Astrocyte of the spinal cord (primary cell): ENCODE data around the gene RNF157.

ENCODE experiments used
- DNase-seq: peaks from one replicate; pipeline ENCODE4 v3.0.0; 2011; ENCODE audit warnings: low read depth, low spot score
- H3K4me3 ChIP-seq: 2 replicates; pipeline ENCODE4 v1.5.1; 2011; ENCODE audit warnings: low read depth, mild to moderate bottlenecking, low read length, moderate library complexity
- in situ Hi-C: cut with HindIII; loops from 2 replicates; pipeline ENCODE4 v1.10.0; 2017; ENCODE audit warnings: low sequenced_read_pairs
- TF ChIP-seq, protein P1 (sequence below): IDR thresholded peaks from 2 replicates; pipeline ENCODE4 v1.5.1; 2012; ENCODE audit warnings: low read depth, mild to moderate bottlenecking, low read length, inconsistent platforms

Gene RNF157

DNA sequence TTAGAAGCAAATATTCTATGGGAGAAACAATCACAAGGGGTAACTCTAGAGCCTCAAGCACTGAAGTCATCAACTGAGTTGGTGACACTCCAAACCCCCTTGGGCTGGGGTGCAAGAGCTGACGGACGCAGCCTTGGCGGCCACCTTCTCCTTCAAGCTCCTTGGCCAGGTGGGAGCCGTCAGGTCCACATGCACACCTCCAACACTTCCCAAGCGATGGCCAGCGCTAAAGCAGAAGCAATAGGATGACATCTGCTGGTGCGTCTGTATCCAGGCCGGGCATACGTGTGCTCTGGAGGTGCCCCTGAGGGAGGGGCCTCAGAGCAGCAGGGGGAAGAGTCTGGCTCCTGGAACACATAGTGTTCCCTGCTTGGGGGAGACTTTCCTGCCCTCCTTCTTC is 87.1 kb downstream of the RNF157 start:
- TF ChIP-seq, protein P1, sequence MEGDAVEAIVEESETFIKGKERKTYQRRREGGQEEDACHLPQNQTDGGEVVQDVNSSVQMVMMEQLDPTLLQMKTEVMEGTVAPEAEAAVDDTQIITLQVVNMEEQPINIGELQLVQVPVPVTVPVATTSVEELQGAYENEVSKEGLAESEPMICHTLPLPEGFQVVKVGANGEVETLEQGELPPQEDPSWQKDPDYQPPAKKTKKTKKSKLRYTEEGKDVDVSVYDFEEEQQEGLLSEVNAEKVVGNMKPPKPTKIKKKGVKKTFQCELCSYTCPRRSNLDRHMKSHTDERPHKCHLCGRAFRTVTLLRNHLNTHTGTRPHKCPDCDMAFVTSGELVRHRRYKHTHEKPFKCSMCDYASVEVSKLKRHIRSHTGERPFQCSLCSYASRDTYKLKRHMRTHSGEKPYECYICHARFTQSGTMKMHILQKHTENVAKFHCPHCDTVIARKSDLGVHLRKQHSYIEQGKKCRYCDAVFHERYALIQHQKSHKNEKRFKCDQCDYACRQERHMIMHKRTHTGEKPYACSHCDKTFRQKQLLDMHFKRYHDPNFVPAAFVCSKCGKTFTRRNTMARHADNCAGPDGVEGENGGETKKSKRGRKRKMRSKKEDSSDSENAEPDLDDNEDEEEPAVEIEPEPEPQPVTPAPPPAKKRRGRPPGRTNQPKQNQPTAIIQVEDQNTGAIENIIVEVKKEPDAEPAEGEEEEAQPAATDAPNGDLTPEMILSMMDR = no peak
- H3K4me3 ChIP-seq = no peak overlapping the region
- DNase-seq = no peak
- in situ Hi-C loops = no loop called here

DNA sequence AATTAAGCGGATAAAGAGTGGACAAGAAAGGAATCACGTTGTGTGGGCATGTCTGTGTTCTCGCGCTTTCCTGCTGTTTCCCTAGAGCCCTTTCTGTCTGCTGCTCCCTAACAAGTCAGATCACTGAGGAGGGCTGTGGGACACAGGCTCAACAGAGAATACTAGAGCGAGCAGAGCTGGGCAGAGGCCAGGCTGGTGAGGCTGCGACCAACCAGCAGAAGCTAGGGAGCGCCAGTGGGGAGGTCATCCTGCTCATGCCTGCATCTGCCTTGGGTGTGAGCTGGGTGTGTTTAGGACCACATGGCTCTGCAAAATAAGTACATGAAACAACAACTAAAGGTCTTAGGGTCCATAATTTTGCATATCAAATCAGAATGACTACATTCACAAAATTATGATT is 87.7 kb downstream of the RNF157 start:
- TF ChIP-seq, protein P1 = no peak
- DNase-seq = no peak
- in situ Hi-C loops = no loop called here
- H3K4me3 ChIP-seq = no peak overlapping the region

DNA sequence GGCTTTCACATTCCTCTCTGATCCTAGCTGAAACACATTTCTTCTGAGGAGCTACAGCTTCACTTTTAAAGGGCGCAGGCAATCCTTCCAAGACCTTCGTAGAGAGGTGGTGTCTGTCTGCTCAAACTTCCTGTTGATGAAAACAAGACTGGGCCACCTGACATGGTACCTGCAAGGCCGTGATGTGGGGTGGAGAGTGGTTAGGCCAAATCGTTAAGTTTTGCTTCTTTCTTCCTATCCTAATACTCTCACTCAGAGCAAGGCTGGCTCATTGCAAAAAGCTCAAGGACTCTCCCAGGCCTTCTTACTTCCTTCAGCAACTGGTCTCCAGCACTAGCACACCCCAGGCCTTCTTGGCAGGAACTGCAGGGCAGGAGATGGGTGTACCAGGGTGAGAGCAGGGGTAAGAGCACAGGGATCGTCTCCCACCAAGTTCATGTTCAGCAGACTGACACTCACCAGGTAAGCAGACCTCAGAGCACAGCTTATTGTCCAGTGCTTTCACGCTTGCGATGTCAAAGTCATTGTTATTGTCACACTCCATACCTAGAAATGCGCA is 88.3 kb downstream of the RNF157 start:
- TF ChIP-seq, protein P1 = no peak
- in situ Hi-C loops = no loop called here
- no peak overlapping the region for H3K4me3 ChIP-seq
- DNase-seq = no peak

DNA sequence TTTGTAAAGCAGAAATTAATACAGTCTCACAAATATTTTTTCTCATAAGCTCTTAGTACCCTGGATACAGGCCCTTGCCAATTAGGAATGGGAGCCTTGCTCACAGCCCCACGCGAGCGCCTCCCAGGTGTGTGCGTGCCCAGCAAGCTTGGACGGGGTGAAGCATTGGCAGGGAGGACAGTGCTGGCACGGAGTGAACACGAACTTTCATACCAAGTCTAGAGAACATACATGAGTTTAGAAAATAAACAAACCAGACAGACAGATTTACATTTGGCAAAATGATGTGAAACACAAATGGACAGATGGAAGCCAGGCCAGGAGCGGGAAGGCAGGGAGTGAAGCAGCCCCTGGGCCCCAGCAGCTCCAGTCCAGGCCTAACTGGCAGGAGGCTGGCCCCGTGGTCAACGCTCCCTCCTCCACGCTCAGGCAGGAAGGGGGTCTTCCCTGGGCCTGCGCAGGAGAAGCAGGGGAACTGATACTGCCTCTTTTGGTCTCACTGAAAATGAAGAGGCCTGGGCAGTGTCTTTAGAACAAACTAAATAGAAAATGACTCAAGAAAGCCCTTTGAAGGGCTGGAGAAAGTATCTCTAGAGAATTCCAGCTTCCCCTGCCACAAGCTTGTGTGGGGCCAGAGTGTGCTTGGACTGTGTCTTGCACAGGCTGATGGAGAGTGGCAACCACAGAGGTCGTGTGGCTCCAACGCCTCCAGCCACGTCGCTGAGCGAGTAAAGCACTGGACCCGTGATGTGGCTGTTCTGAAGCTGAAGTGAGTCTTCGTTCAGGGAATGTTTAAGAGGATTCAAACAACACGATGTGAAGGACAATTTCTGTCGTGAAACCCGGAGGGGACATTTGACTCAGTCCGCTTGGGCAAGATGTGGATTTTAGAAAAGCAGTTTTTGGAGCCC is 89.3 kb downstream of the RNF157 start:
- no peak overlapping the region for H3K4me3 ChIP-seq
- in situ Hi-C loops = no loop called here
- TF ChIP-seq, protein P1 = no peak
- no peak for DNase-seq

DNA sequence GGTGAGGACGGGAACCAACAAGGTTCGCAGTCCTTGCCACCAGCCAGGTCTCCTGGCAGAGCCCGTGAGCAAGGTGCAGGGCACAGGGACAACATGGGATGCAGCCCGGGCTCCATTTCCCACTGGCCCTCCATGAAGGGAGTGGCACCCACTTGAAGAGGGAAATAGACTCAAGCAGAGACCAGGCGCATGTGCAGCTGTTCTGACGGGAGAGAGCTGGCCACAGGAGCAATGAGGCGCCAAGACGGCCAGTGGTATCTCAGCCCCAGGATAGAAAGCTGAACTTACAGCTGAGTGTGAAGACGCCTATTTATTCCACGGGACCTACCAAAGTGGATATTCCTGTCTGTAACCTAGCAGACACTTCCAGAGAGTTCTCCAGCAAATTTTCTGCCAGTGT is 91.1 kb downstream of the RNF157 start:
- TF ChIP-seq, protein P1 = no peak
- in situ Hi-C loops = no loop called here
- no peak overlapping the region for H3K4me3 ChIP-seq
- no peak for DNase-seq

DNA sequence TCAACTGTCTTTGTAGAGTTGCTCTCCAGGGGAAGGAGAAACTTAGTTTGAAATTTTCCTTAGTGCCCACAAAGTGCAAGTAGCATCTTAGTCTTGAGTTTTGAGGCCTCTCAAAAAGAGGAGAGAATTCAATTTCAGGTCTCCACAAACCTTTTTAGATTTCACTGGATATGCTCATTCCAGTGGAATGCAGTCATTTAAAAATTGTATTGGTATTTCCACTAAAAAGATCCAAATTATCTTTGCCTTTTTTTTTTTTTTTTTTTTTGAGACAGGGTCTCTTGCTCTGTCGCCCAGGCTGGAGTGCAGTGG is 92.3 kb downstream of the RNF157 start:
- no peak for DNase-seq
- TF ChIP-seq, protein P1 = no peak
- no peak overlapping the region for H3K4me3 ChIP-seq
- in situ Hi-C loops = no loop called here
